ENCODE results near the gene ALDH1L1. TPM values are rescaled to one million over a fixed set of nuclear protein-coding genes. Genes with fewer than 3 reads are reported as not detected.

The ALDH1L1 gene
- total RNA-seq, 1 donor from 2014 or later = 11.1 TPM

GRCh38 chr3:126147932-126148683 is 32.3 kb downstream of the ALDH1L1 start:
- FAIRE-seq (no peak), DNase-seq (ENCODE audit: low read depth) (no peak)
- H3K36me3 ChIP-seq (ENCODE audit: control insufficient read depth, insufficient read depth, low read length) = no peaks in the 10 kb centered on the region
- TF ChIP-seq CTCF (IDR thresholded peaks at IDR 0.05; ENCODE audit: insufficient read depth, low read length, severe bottlenecking) = no peak
- no peaks in the 10 kb centered on the region for H3K27me3 ChIP-seq (ENCODE audit: control insufficient read depth, insufficient read depth, low read length)
- no peak overlapping the region for H3K4me3 ChIP-seq (ENCODE audit: low read depth, low read length)

DNA sequence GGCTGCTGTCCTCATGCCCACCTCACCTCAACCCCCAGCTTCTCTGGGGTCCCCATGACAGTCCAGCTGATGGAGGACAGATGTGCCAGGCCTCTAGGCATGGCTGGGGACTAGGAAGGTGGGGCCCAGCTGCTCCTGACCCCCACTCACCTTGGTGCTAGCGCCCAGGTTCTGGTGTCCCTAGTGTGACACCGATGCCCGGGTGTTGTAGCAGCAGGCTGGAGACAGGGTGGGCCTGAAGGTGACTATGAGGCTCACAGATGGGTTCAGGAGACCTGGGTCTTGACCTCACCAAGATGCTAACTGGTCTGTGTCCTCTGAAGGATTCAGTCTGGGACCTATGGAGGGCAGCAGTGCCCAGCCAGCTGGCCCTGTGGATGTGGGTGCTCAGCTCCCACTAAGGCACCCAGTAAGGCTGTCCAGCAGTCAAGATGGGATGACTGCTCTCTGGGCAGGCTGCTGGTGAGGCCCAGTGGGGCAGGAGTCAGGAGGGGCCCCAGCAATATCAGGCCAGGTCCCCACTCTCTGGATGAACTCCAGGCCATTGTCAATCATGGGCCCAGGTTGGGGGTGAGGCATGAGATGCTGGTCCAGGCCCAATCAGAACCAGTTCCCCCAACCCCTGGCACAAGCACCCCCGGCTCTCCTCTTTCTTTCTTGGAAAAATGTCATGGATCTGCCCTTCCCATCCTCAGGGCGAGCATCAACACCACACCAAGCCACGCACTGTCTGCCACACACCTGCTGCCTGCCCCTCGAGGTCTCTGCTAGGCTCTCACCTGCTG is 33.0 kb downstream of the ALDH1L1 start:
- Histone ChIP-seq H3K36me3 (ENCODE audit: control insufficient read depth, insufficient read depth, low read length) (no peaks in the 10 kb centered on the region), H3K27me3 (ENCODE audit: control insufficient read depth, insufficient read depth, low read length) (no peaks in the 10 kb centered on the region), H3K4me3 (ENCODE audit: low read depth, low read length) (no peak overlapping the region)
- no peak for FAIRE-seq
- TF ChIP-seq CTCF (IDR thresholded peaks at IDR 0.05; ENCODE audit: insufficient read depth, low read length, severe bottlenecking) = no peak
- no peak for DNase-seq (ENCODE audit: low read depth)

DNA sequence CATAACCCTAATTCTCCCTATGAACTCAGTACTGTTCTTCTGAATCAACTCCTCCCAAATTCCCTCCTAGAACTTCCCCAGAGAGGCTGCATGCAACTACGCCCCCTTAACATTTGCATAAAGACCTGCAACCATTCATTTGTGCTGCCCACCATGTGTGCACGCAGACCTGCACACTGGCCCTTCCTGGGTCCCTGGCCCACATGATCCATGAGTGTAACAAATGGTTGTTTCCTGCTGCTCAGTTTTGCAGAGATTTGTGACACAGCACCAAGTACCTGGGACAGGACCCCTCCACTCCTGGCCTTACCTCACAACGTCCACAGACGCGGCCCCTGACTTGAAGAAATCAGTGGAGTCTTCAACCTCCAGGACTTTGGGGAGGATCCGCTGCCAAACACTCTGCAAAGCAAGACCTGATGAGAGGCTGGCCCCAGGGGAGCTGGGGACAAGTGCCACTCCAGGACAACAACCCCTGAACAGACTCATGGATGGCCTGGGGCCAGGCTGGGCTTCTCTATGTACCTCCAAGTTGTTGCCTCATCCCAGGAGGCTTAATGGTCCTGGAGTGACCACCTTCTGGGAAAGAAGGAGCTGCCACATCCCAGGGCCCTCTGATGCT is 33.8 kb downstream of the ALDH1L1 start:
- H3K4me3 ChIP-seq (ENCODE audit: low read depth, low read length) = no peak overlapping the region
- H3K36me3 ChIP-seq (ENCODE audit: control insufficient read depth, insufficient read depth, low read length) = no peaks in the 10 kb centered on the region
- H3K27me3 ChIP-seq (ENCODE audit: control insufficient read depth, insufficient read depth, low read length) = no peaks in the 10 kb centered on the region
- DNase-seq (ENCODE audit: low read depth) (no peak), FAIRE-seq (no peak)
- no peak for TF ChIP-seq CTCF (IDR thresholded peaks at IDR 0.05; ENCODE audit: insufficient read depth, low read length, severe bottlenecking)

GRCh38 chr3:126146034-126146433 is 34.4 kb downstream of the ALDH1L1 start:
- no peaks in the 10 kb centered on the region for H3K36me3 ChIP-seq (ENCODE audit: control insufficient read depth, insufficient read depth, low read length)
- no peaks in the 10 kb centered on the region for H3K27me3 ChIP-seq (ENCODE audit: control insufficient read depth, insufficient read depth, low read length)
- FAIRE-seq (peak; percentile 43), DNase-seq (ENCODE audit: low read depth) (no peak)
- no peak overlapping the region for H3K4me3 ChIP-seq (ENCODE audit: low read depth, low read length)
- no peak for TF ChIP-seq CTCF (IDR thresholded peaks at IDR 0.05; ENCODE audit: insufficient read depth, low read length, severe bottlenecking)

DNA sequence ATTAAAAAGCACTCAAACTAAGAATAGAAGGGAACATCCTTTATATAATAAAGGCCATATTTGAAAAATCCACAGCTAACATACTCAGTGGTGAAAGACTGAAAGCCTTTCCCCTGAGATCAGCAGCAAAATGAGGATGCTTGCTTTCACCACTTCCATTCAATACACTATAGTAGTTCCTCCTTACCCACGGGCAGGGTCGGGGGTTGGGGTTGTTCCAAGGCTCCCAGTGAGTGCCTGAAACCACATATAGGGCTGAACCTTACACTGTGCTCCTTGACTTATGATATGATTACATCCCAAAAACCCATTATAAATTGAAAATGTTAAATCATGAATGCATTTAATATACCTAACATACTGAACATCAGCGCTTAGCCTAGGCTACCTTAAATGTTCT is 37.7 kb downstream of the ALDH1L1 start:
- TF ChIP-seq CTCF (IDR thresholded peaks at IDR 0.05; ENCODE audit: insufficient read depth, low read length, severe bottlenecking) = no peak

More for the DNA sequence above, 37.7 kb downstream of the ALDH1L1 start:
- DNase-seq (ENCODE audit: low read depth) = no peak
- Histone ChIP-seq H3K27me3 (ENCODE audit: control insufficient read depth, insufficient read depth, low read length) (no peaks in the 10 kb centered on the region), H3K36me3 (ENCODE audit: control insufficient read depth, insufficient read depth, low read length) (no peaks in the 10 kb centered on the region), H3K4me3 (ENCODE audit: low read depth, low read length) (no peak overlapping the region)
- no peak for FAIRE-seq
